GM19351 (cell line): ENCODE data around the gene RAD17.
A peak's percentile ranks its signal among the peaks of the same experiment; 100 is the strongest.
"Not testable (repeated sequence)": the region's sequence is repeated elsewhere in the genome, so short reads cannot be mapped to it uniquely, and the experiment has no call there.

Experiments used
- ATAC-seq: cut with Tn5 transposase; IDR thresholded peaks from one replicate; pipeline ENCODE4 v1.9.1; 2021; ENCODE audit warnings: mild to moderate bottlenecking, moderate library complexity; ENCODE audit not compliant: unreplicated experiment

Gene RAD17, protein sequence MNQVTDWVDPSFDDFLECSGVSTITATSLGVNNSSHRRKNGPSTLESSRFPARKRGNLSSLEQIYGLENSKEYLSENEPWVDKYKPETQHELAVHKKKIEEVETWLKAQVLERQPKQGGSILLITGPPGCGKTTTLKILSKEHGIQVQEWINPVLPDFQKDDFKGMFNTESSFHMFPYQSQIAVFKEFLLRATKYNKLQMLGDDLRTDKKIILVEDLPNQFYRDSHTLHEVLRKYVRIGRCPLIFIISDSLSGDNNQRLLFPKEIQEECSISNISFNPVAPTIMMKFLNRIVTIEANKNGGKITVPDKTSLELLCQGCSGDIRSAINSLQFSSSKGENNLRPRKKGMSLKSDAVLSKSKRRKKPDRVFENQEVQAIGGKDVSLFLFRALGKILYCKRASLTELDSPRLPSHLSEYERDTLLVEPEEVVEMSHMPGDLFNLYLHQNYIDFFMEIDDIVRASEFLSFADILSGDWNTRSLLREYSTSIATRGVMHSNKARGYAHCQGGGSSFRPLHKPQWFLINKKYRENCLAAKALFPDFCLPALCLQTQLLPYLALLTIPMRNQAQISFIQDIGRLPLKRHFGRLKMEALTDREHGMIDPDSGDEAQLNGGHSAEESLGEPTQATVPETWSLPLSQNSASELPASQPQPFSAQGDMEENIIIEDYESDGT

DNA sequence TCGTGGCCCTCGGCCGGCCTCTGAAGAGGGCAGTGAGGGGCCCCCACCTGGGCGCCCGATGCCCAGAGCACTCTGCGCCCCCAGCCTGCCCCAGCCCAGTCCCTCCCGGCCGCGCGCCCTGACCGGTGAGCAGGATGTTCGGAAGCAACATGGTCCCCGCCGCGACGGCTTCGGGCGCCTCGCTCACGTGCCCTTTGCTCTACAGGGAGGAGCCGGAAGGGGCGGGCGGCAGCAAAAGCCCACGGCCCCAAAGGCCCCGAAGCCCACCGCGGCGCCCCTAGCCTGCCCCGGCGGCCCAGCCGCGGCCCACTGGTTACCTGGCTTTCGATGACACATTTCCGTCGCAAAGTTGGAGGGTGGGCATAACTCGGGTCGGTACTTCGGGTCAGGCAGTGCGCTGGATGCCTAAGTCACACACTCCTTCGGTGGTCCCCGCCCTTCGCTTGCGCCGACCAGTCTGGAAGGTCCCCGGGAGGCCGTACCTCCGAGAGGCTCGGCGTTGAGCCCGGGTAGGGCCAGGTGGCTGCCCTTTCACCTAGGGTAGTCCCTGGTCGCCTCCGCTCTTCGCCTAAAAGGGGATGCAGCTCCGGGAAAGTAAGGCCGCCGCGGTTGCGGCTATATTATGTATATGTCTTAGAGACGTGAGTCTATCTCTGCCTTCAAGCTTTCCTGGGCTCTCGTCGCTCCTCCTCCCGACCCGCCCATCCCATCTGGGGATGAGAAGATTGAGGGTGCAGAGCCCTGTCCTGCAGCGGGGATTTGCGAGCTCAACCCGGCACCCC lies at the start of gene RAD17, which contains the start of the genes AK6 and TAF9:
Gene RAD17, plus strand, starts transcription at position 479 of the 782 bp plus-strand sequence. CDS start 2,391 bp downstream, outside the sequence.
Gene AK6, minus strand, starts transcription at position 181 of the 782 bp plus-strand sequence. Its CDS starts 30 bp downstream, at position 151.
Gene TAF9, minus strand, starts transcription at position 181 of the 782 bp plus-strand sequence. CDS start 3,783 bp downstream, outside the sequence.
- peak; percentile 89 for ATAC-seq

DNA sequence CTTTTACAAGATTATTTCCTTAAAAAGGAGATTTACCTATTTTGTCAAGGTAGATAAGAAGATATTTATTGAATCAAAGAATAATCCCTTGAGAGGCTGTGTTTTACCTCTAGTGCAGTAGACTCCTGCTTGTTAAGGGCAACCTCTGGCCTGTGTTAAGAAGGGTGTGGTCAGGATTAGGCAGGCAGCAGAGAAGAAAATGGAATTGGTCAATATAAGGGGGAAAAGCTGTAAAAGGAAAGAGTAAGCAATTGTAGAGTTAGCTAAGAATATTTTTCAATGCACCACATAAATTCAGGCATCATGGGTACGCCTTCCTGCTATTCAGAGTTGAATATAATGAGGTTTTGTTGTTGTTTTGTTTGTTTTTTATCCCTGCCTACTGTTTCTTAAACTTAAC lies 43.3 kb upstream of the RAD17 start:
- ATAC-seq, result no peak

DNA sequence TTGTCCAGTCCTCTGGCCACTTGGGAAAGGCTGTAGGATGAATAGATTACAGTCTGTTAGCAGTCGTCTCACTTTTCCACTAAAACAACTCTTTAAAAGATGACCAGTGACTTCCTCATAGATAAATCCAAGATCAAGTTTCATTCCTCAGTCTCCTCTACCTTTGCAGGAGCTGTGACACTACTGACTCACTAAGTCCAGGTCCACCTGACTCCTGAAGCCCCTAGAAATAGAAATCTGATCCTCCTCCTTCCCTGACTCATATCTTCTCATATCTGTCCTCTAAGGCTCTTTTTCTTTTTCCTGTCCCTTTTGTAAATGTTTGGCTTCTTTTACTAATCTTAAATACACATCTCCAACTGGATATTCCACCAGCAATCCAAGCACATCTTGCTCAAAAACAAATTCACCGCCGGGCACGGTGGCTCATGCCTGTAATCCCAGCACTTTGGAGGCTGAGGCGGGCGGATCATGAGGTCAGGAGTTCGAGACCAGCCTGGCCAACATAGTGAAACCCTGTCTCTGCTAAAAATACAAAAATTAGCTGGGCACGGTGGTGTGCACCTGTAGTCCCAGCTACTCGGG lies 39.6 kb upstream of the RAD17 start:
- no peak for ATAC-seq

GRCh38 chr5:69331528-69332445 lies 37.8 kb upstream of the RAD17 start:
- no peak for ATAC-seq

- ATAC-seq, result not testable (repeated sequence)
Measured at GRCh38 chr5:69333668-69334315, 35.8 kb upstream of the RAD17 start.

DNA sequence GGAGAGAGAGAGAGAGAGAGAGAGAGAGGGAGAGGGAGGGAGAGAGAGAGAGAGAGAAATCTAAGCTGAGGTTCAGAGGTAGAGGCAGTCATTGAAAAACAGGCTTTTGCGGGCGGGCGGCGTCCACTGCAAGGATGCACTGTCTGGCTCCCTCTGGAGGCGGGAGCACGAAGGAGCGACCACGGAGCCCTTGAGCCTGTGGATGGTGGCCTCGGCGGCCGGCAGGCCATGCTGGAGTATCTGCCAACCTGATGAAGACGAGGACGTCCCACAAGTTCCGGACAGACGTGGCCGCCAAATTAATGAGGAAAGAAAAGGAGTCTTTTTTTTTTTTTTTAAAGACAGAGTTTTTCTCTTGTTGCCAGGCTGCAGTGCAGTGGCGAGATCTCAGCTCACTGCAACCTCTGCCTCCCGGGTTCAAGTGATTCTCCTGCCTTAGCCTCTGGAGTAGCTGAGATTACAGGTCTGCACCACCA lies 34.8 kb upstream of the RAD17 start:
- ATAC-seq, result peak; percentile 64

GRCh38 chr5:69335341-69335935 lies 34.2 kb upstream of the RAD17 start:
- no peak for ATAC-seq

- no peak for ATAC-seq
Measured at GRCh38 chr5:69341520-69342161, 28.0 kb upstream of the RAD17 start.

- no peak for ATAC-seq
Measured at GRCh38 chr5:69343083-69343482, 26.5 kb upstream of the RAD17 start.

GRCh38 chr5:69350664-69351063 lies 19.0 kb upstream of the RAD17 start:
- no peak for ATAC-seq

DNA sequence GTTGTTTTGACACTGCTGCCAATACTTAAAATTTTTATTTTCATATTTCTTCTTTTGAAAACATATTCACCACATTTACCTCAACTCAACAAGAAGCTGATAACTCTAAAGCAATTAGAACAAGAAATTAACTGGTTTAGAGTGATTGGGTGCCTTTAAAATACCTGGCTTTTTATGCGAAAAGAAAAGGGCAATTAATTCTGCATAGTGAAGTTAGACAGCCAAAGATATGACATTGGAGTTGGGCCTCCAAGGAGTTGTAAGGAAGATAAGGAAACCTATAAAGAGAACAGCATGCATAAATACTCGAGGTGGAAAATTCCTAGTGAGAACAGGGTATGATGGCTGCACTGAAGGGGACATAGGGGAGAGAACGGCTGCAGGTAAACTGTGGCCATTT lies 9.9 kb upstream of the RAD17 start:
- ATAC-seq, result no peak

DNA sequence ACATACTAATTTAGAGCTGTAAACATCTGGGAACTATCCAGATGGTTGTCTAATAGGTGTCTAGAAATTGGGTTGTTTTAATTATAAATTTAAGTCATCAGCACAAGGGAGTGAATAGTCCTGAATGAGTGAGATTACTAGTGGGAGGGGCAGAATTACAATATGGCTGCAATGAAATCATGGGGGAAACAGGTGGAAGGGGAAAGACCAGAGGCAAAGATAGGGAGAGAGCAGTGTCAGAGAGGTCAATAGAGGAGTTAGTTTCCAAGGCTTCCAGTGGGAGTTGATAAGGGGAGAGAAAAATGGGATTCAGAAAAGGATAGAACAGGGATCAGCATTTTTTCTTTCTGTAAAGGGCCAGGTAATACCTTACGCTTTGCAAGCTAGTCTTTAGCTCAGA lies 9.2 kb upstream of the RAD17 start:
- no peak for ATAC-seq

- ATAC-seq, result no peak
Measured at GRCh38 chr5:69364414-69364813, 5.2 kb upstream of the RAD17 start.

DNA sequence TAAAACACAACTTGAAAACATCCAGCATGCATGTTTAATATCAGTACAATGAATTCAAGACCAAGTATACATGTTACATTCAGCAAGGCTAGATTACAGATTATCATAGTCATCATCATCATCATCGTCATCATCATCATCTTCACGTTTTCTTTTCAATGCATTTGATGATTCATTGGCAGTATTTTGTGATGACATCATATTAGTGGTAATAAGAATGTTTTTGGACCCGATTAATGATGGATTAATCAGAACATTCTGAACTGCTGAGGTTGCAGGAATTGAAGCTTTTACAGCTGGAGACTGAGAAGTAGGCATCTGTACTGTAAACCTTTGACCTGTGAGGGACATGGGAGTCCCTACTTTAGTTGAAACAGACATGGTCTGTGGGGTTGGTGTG lies 4.8 kb upstream of the RAD17 start:
- no peak for ATAC-seq

GRCh38 chr5:69367697-69368279 lies 1.8 kb upstream of the RAD17 start:
- ATAC-seq, result no peak

- ATAC-seq, result peak; percentile 27
Measured at GRCh38 chr5:69368458-69369339, 919 bp upstream of the RAD17 start.

- ATAC-seq, result not testable (repeated sequence)
Measured at GRCh38 chr5:69370335-69370734, 717 bp downstream of the RAD17 start.
